Measurements from ENCODE around the gene SRGAP1.

The SRGAP1 gene

DNA sequence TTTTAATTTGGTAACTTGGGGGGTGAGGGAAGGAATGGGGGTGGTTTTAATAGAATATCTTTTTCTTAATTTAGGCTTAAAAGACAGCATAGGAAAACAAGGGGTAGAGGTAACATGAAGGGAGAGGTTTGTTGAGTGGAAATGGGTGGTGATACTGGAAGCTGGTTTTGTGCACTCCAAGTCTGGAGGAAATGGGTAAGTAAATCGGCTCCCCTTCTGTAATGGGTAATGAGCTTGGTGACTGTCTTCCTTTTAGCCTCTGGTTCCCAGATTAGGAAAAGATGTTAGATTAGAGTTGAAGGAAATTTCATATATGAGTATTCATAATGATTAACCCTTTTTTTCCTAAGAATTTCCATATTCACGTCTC, 122.1 kb downstream of the SRGAP1 start:
- no peak for DNase-seq (ENCODE audit: low spot score)

DNA sequence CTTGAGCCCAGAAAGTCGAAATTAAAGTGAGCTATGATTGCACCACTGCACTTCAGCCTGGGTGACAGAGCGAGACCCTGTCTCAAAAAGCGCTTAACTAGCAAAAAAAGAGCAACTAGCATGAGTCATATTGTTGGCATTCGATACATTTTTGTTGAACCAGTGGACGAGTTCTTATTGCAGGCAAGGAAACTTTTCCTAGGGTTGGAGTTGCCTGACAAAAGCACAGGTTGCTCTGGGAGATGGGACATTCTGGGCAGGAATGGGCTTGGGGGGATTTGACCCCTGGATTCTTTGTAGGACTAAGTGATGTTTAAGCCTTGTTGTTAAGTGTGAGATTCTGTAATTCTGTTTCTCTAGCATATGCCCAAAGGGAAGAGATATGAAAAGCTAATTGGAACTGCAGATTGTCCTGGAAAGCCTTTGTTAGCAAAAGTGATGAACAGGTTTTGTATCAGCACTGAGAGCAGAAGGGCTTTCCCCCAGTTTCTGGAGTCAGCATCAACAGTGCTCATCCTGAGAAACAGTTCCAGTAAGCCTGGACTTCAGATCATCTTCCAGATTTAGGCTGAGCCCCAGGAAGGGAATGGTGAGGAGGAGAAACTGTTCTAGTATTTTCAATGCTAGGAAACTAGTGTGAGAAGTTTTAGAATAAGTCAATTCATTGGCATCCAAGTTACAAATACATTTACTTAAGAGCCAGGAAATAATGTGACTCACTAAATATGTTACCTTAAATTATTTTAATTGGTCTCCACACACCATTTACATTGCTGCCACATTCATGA, 123.1 kb downstream of the SRGAP1 start:
- DNase-seq (ENCODE audit: low spot score) = no peak

DNA sequence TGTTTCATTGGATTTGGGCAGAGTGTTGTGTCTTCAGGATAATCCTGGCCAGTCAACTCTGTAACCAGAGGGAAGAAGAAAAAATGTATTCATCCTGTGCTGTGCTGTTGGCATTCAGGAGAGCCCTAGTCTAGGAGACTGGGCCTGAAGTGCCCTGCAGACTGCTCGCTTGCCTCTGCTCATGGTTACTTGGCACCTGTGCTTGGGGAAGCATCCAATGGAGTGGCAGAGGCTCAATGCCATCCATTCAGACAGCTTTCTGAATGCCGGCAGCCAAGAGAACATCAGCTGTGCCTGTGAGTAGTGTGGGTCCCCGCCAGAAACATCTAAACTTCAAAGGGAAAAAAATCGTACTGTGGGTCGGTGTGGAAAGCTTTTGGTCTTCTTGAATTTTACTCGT, 124.2 kb downstream of the SRGAP1 start:
- no peak for DNase-seq (ENCODE audit: low spot score)

DNA sequence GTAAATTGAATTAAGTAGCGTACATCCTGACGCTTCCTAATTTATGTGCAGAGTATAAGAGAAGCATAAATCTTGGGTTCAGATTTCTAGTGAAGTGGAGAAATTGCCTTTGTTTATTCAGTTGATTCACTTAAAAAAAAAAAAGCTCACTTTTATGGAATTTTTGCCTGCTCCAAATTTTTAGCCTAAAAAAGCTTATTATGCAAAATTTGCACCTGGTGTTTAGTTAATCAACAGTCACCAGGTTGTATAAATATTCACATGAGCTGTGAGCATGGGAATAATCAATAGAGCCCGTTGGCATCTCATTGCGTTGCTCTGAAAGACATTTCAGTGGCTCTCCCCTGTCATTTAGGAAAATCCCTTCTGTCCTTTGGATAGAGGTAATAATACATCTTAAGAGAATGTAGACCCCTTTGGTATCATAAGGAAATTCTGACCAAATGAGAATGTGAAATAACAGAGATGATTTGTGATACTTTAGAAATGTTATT, 132.4 kb downstream of the SRGAP1 start:
- DNase-seq (ENCODE audit: low spot score) = no peak

DNA sequence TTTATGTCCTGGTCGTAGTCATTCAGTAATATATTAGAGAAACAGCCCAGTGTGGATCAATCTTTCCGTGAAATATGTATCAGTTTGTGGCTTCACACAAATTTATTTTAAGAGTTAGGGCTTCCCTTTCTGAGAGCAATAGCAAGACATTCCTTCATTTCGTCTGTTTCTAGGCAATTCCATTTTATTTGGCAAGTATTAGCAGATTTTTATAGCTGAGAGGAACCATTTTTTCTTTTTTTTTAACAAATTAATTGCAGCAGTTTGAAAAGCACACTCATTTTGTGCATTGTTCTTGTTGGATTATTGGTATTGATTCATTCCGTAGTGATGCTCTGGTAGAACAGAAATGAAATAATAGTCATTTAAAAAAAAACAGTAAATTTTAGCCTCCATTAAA, 132.9 kb downstream of the SRGAP1 start:
- no peak for DNase-seq (ENCODE audit: low spot score)

DNA sequence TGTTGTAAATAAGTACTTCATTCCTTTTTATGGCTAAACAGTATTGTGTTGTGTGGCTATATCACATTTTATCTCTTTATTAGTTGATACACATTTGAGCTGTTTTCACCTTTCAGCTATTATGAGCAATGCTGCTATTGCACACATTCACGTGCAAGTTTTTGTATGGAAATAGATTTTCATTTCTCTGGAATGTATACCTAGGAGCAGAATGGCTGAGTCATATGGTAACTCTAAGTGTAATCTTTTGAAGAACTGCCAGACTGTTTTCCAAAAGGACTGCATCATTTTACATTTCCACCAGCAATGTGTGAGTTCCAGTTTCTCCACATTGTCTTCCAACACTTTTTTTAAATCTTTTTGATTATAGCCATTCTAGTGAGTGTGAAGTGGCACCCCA, 134.0 kb downstream of the SRGAP1 start:
- DNase-seq (ENCODE audit: low spot score) = no peak

DNA sequence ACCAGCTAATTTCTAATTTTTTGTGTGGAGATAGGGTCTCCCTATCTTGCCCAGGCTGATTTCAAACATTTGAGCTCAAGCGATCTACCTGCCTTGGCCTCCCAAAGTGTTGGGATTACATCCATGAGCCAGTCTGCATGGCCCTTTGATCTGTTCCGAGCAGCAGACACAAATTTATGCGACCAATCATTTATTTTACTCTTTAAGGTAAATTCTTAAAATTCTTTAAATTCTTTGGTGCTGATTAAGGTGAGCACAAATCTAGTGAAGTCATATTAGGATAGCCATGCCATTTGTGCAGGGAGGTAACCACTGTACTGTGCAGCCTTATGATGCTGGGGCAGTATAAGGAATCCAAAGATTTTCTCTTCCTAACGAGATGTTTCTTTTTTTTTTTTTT, 135.7 kb downstream of the SRGAP1 start:
- DNase-seq (ENCODE audit: low spot score) = no peak

DNA sequence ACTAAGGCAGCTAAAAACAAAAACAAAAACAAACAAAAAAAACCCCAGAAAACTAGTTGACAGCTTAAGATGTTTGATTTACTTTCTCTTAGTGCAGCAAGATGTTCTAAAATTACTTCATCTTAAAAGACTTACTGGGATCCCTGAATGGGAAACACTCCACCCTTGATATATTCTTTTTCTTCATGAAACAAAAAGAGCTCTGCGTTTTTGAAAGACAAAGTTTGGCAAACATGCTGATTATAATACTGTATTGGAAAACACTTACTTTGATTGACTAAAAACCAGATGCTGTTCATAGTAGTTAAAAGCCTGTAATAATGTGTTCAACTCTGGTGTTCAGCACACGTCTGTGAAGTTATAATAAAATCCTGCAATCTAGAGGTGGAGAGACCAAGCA, 136.8 kb downstream of the SRGAP1 start:
- no peak for DNase-seq (ENCODE audit: low spot score)

DNA sequence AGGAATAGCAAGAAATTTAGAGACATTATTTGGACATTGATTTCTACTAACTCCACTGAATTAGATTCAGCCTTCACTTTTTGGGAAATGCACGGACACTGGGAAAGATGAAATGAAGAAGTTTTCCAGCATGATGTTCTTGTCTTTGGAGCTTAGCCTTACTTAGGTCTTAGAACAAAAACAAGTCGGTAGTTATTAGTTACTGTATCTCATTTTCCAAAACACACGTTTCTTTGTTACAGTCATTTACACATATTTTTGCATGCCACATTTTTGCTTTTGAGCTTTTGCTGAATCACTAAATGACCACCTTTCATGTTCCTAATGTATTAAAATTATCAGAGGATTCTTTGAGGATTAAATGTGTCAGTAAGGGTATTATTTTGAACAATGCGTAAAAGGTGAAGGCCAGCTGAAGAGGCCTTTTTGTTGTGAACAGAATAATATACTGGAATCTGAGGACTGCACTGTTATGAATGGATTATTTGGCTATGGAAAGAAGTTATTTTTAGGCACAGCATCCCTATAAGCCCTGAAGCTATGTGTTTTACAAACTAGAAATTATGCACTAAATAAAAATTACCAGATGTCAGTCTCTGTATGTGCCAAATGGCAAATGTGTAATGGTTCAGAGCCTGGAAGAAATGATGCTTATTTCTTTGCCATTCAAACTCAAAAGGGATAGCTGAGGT, 138.2 kb downstream of the SRGAP1 start:
- DNase-seq (ENCODE audit: low spot score) = no peak

DNA sequence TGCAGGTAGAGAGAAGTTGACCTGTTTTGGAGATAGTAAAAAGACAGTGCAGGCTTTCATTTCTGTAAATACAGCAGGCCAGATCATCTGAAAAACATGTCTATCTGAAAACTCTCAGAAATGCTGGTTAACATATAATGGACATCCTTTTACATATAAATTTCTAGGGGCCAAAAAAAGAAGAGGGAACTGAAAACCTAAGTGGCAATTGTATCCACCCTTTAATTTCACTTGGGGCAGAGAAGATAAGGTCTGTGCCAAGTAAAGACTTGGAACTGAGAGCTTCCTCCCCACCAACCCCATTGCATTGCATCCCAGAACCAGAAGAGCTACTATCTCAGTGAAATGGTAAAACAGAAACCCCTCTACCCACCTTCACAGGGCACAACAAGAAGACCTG, 141.0 kb downstream of the SRGAP1 start:
- no peak for DNase-seq (ENCODE audit: low spot score)

DNA sequence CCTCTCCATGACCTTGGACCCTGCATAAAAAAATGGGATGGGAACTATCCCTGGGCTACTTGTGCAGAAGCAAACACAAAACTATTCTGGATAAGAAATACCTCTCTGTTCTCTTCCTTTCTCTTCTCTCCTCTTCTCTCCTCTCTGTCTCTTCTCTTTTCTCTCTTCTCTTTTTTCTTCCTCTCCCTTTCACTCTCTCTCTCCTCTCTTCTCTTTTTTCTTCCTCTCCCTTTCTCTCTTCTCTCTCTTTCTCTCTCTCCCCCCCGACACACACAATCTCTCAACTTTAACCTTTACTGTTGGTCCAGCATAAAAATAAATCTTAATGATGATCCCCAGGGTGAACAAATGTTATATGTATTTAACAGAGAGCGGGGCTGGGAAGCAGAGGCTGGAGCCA, 141.4 kb downstream of the SRGAP1 start:
- no peak for DNase-seq (ENCODE audit: low spot score)

DNA sequence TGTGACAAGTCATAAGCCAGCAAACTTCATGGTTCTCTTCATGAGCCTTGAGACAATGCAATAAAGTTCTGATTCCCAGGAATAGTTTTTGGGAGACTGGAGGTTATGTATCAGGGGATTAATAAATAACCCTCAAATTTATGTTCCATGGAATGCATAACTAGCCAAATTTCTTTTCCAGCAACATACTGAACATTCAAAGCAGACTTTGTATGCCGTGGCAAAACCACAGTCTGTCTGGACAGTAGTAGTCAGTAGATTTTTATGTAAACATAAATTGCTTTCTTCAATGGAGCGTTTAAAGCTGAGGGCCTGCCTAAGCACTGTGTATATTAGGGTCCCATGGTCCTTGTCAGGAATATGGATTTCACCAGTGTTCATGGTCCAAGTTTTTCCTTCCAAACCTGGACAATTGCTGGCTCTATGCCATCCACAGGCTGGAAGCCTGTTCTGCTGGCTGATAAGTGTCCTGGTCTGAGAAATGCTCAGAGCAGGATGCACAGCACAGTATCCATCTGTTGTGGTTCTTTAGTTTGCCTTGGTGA, 144.9 kb downstream of the SRGAP1 start:
- DNase-seq (ENCODE audit: low spot score) = no peak

DNA sequence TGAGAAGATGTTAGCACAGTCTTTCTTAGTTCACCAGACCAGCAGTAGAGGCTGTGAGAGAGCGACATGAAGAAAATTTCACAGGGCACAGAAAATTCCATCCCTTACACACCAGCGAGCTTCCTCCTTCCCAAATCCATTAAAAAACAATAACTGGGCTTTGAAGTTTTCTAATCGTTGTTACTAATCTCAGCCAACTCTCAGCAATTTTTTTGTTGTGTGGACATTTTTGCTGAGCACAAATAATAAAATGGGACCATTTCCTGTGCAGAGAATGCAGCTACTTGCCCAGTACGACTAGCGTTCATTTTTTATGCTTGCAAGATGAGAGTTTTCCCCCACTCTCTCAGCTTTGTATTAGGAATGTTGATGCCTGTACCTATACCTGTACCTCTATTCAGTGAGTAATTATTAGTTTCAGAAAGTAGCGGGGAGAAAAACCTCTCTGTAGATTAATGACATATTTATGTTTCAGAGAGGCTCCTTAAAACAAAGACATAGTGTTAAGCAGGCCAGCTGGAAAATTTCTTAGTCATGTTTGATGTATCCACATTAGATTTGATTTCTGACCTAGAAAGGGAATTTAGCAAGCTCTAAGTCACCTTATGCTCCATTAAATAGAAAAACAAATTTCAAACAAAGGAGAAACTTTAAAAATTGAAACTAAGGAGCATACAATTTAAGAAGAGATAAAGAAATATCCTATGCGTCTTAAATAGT, 146.5 kb downstream of the SRGAP1 start:
- no peak for DNase-seq (ENCODE audit: low spot score)

DNA sequence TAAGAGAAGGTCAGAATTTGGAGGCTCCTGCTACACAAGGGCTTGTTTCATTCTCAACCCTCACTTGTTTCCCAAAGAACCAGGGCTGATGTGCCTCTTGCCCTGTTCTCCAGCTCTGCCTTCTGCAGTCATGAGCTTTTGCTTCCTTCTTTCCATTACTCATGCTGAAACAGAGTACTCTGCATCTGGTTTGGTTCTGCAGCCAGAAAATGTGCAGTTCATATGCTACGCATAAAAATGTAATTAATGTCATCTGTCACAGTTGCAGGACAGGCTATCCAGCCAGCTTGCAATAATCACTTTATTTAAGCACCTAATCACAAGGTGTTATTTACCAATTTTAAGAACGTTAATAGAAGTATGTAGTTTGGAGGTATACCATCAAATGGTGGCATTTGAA, 150.2 kb downstream of the SRGAP1 start:
- DNase-seq (ENCODE audit: low spot score) = no peak

DNA sequence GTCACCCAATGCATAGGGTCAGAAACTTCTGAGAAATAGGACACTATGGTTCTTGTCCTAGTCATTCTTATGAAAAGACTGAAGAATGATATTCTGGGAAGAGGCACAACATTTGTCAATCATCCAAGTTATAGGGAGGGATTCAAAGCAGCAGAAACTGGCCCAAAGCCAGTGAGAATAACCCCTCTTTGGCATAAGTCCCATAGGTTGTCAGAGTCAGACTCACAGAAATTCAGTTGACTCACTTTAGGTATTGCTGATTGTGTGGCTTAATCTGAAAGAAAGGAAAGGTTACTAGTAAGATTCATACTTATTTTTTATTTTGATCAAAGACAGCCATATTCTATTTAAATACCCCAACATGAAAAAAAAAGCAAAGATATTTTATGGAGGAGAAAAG, 151.0 kb downstream of the SRGAP1 start:
- no peak for DNase-seq (ENCODE audit: low spot score)

DNA sequence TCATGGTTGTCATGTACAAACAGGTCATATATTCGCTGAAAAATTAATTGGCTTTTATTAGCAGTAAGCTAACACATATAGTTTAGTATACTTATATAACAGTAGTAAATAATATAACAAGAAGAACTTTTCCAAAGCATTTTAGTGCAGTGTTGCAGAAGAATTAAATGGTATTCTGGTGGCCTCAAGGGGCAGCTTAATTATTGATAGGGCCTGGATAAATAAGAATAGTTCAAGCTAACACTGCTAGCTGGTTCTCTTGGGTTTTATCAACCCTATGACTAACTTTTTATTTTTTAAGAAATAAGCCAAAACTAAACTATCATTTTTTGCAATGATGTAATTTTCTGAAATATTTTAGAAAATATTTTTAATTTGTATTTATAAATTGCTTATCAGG, 152.1 kb downstream of the SRGAP1 start:
- DNase-seq (ENCODE audit: low spot score) = no peak

DNA sequence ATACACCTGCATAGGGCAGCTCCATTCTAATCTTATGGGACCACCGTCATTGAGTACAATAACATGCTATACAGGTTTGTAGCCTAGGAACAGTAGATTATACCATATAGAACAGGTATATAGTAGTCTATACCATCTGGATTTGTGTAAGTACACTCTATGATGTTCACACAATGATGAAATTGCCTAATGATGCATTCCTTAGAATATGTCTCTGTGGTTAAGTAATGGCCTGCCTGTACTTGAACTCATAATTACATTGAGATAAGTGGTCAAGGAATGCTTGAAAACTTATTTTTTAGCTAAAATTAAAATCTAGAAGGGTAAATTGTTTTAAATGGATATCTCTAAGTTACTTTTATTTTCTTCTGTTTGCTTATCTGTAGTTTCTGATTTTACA, 152.7 kb downstream of the SRGAP1 start:
- no peak for DNase-seq (ENCODE audit: low spot score)

DNA sequence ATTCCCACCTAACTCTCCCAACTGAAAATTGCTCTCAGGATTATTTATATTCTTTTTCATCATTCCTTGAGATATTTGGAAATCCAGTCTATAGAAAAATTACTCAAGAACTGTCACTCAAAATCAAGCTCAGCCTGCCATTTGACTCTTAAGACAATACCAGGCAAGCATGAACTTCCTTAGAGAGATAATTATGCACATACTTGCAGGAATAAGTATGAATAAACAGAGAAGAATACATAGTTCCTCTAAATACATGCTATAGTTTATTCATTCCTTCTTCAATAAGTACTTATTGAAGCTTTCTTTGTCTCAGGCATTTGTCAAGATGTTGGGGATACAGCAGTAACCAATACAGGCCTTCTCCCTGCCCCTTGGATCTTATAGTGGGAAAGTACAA, 154.1 kb downstream of the SRGAP1 start:
- no peak for DNase-seq (ENCODE audit: low spot score)

DNA sequence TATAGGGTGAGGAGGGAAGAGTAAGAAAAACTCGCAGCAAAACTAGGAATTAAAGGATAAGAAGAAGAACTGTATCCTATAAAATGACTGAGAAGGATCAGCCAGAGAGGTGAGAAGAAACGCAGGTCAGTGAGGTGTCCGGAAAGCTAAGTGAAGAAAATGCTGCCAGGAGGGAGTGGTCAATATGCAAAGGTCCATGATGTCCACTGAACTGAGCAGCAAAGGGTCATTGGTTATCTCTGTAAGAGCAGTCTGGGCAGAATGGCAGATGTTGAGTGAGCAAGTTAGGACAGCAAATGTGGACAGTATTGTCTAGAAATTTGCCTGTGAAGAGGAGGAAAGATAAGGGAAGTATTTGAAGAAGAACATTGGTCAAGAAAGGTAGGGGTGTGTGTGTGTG, 155.4 kb downstream of the SRGAP1 start:
- no peak for DNase-seq (ENCODE audit: low spot score)

DNA sequence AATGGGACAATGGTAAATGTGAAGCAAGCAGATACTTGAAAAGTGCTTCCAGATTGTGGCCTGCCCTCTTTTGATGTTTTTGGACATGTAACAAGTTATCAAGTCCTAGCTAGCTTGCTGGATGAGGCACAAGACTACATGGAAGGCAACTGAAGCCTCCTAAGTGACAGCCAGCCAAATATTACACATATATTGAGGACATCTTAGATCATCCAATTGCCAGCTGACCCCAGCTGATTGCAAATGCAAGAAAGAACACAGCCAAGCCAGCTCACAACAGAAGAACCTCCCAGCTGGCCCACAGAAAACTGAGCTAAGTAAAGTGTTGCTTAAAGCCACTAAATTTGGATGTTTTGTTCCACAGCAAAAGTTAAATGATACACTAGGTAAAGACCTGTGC, 156.9 kb downstream of the SRGAP1 start:
- no peak for DNase-seq (ENCODE audit: low spot score)

DNA sequence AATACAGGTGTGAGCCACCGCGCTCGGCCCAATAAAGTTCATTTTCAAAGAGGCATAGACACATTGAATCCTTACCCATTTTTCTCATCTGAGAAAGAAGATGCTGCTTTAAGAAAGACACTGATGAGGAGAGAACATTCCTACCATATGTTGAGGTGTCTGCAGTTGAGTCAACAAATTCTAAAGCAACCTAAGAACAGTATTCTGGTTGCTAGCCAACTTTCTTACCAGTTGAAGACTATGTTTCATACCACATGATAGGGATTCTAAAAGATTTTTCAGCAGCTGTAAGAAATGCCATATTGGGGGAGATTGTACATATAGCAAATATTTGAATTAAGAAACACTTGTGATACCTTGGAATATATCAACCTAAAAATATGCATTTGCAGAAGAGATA, 160.1 kb downstream of the SRGAP1 start:
- DNase-seq (ENCODE audit: low spot score) = no peak

DNA sequence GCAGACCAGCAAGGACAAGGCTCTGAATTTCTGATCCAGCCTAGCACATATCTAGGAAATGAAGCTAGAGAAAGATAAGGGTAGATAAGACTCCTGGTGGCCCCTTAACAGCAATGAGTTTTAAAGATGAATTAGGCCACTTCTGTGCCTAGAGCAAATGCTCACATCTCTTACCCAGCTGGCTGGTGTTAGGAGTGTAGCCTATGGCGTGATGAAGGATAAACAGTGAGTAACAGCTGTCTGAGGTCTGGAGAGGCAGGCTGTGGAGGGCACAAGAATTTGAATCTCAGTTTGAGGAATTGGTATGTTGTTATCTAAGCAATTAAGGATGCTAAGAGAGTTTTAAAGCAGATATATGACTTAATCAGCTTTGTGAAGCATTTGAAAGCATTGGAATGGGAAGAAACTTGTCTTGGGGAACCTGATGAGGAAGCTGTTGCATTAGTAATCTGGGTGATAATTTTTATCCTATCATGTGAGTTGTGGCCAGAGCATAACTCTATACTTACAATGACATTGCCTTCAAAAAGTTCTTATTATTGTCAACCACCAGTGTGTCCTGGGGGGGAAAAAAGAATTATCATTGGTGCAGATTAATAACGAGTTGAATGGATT, 161.8 kb downstream of the SRGAP1 start:
- DNase-seq (ENCODE audit: low spot score) = no peak

All from SW480 (cell line).